ENCODE measurements around the gene DUSP15. TPM values are rescaled to one million over a fixed set of nuclear protein-coding genes. Genes with fewer than 3 reads are reported as not detected.

Gene DUSP15
- total and polyA plus RNA-seq, 2 of the 4 experiments (the other 2 are of a cell fraction) = not detected

DNA sequence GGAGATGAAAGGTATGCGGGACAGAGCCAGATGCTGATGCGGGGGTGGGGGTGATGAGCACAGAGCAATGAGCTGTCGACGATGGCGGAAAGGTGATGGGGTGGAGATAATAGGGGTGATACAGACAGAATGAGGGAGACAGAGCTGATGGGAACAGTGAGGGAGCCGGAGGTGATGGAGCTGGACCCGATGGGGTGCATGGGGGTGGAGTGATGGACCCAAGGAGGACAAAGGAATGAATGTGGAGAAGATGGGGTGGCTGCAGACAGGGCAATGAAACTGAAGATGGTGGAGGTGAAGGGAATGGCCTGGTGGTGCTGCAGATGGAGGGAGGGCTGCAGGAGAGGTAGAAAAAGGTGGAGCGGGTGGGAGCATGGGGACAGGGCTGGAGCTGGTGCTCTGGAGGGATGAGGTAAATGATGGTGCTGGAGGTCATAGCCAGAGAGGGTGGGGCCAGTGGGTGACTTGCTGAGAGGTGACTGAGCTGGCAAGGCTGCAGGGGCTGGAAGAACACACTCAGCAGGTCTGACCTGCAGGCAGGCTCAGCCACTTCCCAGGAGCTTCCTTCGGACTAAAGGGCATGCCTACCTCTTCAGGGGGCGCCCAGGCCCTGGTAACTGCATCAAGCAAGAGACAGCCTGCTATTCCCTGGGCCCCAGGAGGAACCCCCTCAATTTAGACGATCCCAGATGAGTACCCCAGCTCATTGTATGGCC is 18.9 kb downstream of the DUSP15 start:
- intact Hi-C loops (cut with micrococcal nuclease) (loop anchor here (5.0 kb wide), 1 partner anchor 801 kb away; no protein-coding TSS in a partner anchor), in situ Hi-C loops (cut with MboI; ENCODE audit: low sequenced_read_pairs) (loop anchor here (10.0 kb wide), 1 partner anchor 103 kb away; the partner anchor contains the start of gene PDRG1), dilution Hi-C loops (cut with HindIII; ENCODE audit: low sequenced_read_pairs, unreplicated experiment) (no loop called here)
- Histone ChIP-seq H3K14ac (replicated peaks; ENCODE audit: low read depth, low read length) (no peak overlapping the region), H3K9me1 (ENCODE audit: insufficient read depth, low read length) (no peaks in the 10 kb centered on the region), H4K8ac (ENCODE audit: low read depth in 2 of 2, low read length in 2 of 2) (no peak overlapping the region), H3K9ac (ENCODE audit: low read depth, low read length) (no peak overlapping the region), H3K36me3 (ENCODE audit: control insufficient read depth, insufficient read depth, low read length) (no peaks in the 10 kb centered on the region), H4K91ac (ENCODE audit: insufficient read depth, low read depth, low read length) (no peak overlapping the region), H3K27me3 (ENCODE audit: control insufficient read depth, insufficient read depth, low read length) (peaks cover 75% of the 10 kb centered on the region), H2BK15ac (ENCODE audit: low read depth, low read length) (no peak overlapping the region), H3K9me3 (ENCODE audit: control insufficient read depth, insufficient read depth, low read length) (no peaks in the 10 kb centered on the region), H2BK120ac (ENCODE audit: low read depth, low read length) (no peak overlapping the region), H3K4me1 (ENCODE audit: control insufficient read depth, insufficient read depth, low read length) (no peaks in the 10 kb centered on the region), H3K4me3 (ENCODE audit: insufficient read depth, low read depth, low read length) (no peak overlapping the region), H2AK5ac (ENCODE audit: low read depth, low read length) (no peak overlapping the region), H2AK9ac (replicated peaks; ENCODE audit: low read depth, low read length, poor library complexity) (no peak overlapping the region), H3K23ac (ENCODE audit: low read depth, low read length) (no peak overlapping the region), H2AFZ (replicated peaks; ENCODE audit: low read length, poor library complexity) (no peak overlapping the region), H2BK20ac (ENCODE audit: low read depth, low read length) (no peak overlapping the region), H3K56ac (ENCODE audit: extremely low read depth, insufficient read depth, low read length) (no peak overlapping the region), H3K4ac (ENCODE audit: low read depth, low read length) (no peak overlapping the region), H3K79me1 (ENCODE audit: low read depth in 1 of 2, low read length in 2 of 2) (no peaks in the 10 kb centered on the region), H3K27ac (ENCODE audit: insufficient read depth, low read length) (no peak overlapping the region), H3K18ac (ENCODE audit: low read depth, low read length) (no peak overlapping the region), H3K4me2 (ENCODE audit: low read depth, low read length) (no peak overlapping the region), H4K5ac (ENCODE audit: low read depth, low read length) (no peak overlapping the region), H4K20me1 (ENCODE audit: insufficient read depth, low read length) (peaks cover 4% of the 10 kb centered on the region; the same call in 1 of the 2 replicates), H2BK5ac (ENCODE audit: low read depth, low read length, poor library complexity, severe bottlenecking) (no peak overlapping the region)
- ATAC-seq (ENCODE audit: low read depth) = no peak
- POLR2A ChIA-PET (ENCODE audit: unreplicated experiment) = no interaction called here
- CTCF ChIA-PET = interaction anchor here (0.5 to 1.4 kb wide), 4 partner anchors 9 to 240 kb away, joined by 3 to 4 read pairs (median 4); no protein-coding TSS in a partner anchor
- TF ChIP-seq BHLHE40 (IDR thresholded peaks at IDR 0.05; ENCODE audit: low read depth, low read length) (no peak), CHD1 (IDR thresholded peaks at IDR 0.05; ENCODE audit: low read depth, low read length) (no peak), CEBPB (IDR thresholded peaks at IDR 0.05; ENCODE audit: low read depth, low read length) (no peak), SMC3 (IDR thresholded peaks at IDR 0.05; ENCODE audit: low read depth, low read length) (no peak), MAZ (IDR thresholded peaks at IDR 0.05; ENCODE audit: borderline replicate concordance, low read depth, low read length) (no peak), MXI1 (IDR thresholded peaks at IDR 0.05; ENCODE audit: borderline replicate concordance, low read depth, low read length) (no peak)
- TF ChIP-seq, protein P1, sequence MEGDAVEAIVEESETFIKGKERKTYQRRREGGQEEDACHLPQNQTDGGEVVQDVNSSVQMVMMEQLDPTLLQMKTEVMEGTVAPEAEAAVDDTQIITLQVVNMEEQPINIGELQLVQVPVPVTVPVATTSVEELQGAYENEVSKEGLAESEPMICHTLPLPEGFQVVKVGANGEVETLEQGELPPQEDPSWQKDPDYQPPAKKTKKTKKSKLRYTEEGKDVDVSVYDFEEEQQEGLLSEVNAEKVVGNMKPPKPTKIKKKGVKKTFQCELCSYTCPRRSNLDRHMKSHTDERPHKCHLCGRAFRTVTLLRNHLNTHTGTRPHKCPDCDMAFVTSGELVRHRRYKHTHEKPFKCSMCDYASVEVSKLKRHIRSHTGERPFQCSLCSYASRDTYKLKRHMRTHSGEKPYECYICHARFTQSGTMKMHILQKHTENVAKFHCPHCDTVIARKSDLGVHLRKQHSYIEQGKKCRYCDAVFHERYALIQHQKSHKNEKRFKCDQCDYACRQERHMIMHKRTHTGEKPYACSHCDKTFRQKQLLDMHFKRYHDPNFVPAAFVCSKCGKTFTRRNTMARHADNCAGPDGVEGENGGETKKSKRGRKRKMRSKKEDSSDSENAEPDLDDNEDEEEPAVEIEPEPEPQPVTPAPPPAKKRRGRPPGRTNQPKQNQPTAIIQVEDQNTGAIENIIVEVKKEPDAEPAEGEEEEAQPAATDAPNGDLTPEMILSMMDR (conservative IDR thresholded peaks at IDR 0.05; ENCODE audit: low read depth, low read length) = no peak
- 40% methylated on average over 9 of the region's 11 CpGs; no CpG with 5 or more reads in 1 of the 2 experiments for WGBS, 2 experiments (ENCODE audit: extremely low coverage in 2 of 2, insufficient read length in 1 of 2)
- DNase-seq = no peak
- no TSS peak for BruUV-seq (replicated peaks)
